LNCAP (cell line): Measurements from ENCODE around the gene MEAF6.

Experiments used
- CTCF ChIP-seq: fragments of 450-650 bp; IDR thresholded peaks from 2 replicates; pipeline ENCODE4 v1.5.1; 2017; ENCODE audit warnings: mild to moderate bottlenecking

Gene MEAF6

DNA sequence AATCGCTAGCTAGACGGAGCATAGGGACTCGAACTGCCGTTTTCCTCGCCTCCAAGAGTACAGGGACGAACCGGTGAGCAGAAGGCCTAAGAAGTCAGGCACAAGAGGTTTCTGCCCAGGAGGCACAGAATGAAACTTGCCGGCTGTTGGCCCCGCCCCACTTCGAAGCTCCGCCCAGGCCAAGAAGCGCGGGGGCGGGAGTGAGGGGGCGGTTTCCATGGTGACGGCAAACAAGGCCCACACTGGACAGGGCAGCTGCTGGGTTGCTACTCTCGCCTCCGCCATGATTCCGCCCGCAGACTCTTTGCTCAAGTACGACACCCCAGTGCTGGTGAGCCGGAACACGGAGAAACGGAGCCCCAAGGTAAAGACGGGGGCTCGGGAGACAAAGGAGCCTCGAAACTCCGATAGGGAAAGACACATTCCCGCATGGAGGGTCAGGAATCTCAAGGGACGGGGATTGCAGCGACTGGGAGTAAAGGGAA, 42.2 kb upstream of the MEAF6 start, which contains the start of gene DNALI1:
Gene DNALI1, plus strand, starts transcription at position 229 of the 485 bp plus-strand sequence. Its CDS starts 55 bp downstream, at position 284.
- no peak for TF ChIP-seq CTCF

GRCh38 chr1:37553927-37554808, 39.6 kb upstream of the MEAF6 start, which contains the start of gene SNIP1:
TSS of gene SNIP1 (minus strand) at chr1:37554293. CDS start at chr1:37554229, 64 bp downstream.
- no peak for TF ChIP-seq CTCF

DNA sequence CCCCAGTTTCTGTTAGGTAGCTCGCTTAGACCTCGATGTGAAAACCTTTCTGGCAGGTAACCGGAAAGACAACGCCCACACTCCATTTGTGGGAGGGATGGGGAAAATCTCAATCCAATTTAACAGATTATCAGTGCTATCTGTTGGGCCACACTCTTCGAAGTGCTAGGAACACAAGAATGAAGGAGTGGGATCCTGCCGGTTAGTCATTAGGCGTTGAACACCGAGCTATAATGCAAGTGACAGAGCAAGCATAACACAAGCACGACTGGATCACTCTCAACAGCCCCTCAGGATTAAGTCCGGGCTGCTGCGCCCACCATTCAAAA, 39.0 kb upstream of the MEAF6 start:
- no peak for TF ChIP-seq CTCF

DNA sequence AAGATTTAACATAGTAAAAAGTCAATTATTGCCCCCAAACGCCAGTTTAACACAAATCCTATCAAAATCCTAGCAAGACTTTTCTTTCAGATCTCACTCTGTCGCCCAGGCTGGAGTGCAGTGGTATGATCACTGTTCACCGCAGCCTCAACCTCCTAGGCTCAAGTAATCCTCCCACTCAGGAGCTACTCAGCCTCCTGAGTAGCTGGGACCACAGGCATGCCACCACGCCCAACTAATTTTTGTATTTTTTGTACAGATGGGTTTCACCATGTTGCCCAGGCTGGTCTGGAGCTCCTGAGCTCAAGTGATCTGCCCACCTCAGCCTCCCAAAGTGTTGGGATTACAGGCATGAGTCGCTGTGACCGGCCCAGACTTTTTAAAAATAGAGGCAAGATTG, 34.8 kb upstream of the MEAF6 start:
- no peak for TF ChIP-seq CTCF

DNA sequence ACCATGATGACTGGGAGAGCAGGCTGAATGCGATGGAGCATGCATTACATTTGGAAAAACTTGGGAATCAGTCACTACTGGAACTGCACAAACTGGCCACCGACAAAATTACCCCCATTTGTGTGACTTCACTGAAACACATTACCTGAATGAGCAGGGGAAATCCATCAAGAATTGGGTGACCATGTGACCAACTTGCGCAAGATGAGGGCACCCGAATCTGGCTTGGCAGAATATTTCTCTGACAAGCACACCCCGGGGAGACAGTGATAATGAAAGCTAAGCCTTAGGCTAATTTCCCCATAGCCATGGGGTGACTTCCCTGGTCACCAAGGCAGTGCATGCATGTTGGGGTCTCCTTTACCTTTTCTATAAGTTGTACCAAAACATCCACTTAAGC, 30.5 kb upstream of the MEAF6 start:
- no peak for TF ChIP-seq CTCF

- no peak for TF ChIP-seq CTCF
Observed at GRCh38 chr1:37544530-37544929, 30.0 kb upstream of the MEAF6 start.

DNA sequence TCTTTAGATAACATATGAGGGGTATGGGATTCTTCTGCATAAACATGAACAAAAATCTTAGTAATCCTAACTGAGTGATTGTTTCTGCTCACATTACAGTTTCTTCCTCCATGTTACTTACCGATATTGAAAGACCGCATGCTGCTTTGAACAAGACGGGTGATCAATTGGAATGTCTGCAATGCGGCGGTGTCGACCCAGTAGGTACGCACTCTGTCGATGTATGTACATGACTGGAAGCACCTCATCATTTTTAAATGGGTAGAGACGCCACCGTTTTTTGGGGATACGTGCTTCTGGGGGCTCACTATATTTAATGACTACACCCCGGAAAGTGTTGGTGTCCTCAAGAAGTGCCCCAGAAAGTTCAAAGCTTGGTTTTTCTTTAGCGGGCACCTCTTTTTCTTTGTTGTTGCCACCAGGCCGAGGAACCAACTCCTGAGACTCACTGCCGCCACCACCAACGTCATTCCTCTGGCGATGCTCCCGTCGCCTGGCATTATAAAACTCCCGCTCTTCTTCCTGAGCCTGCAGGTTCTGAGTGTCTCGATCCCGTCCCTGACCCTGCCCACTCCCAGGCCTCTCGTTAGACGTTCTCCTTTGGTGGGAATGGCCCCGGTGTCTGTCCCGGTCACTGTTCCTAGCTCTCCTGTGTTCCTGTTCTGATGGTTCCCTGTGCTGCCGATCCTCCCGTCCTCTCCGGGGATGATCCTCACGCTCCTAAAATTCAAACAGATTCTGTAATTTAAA, 25.6 kb upstream of the MEAF6 start:
- TF ChIP-seq CTCF: no peak
